Right ventricle myocardium inferior (tissue), 1 donor: Measurements from ENCODE around the gene ENG. TPM values are rescaled to one million over a fixed set of nuclear protein-coding genes. Genes with fewer than 3 reads are reported as not detected.
"Not testable (repeated sequence)": the region's sequence is repeated elsewhere in the genome, so short reads cannot be mapped to it uniquely, and the experiment has no call there.

Experiments
- ATAC-seq: fragments of 200-7000 bp; cut with Tn5 transposase; one replicate; pipeline ENCODE4 v1.9.1; 2020; ENCODE audit warnings: mild to moderate bottlenecking, moderate library complexity
- DNase-seq: peaks from one replicate; pipeline ENCODE4 v3.0.0; 2021; ENCODE audit errors: missing footprints
- intact Hi-C: fragments of 100-400 bp; cut with DNase I; formaldehyde crosslinking; loops from one replicate; pipeline ENCODE4 v1.11.0; 2022
- total RNA-seq: library from RNA; stranded (reverse); fragmentation: NEBNext Ultra II Directional; extraction: Animal tissue kit (Norgen Biotek cat#: 25700); gene quantifications from one replicate; pipeline ENCODE4 v1.2.1, GENCODE V29; 2021
- donor health status: DM: no; HTN: yes; CAD: no; lungs with severe emphysema.

Gene ENG
- total RNA-seq, 1 donor from 2014 or later, result 131 TPM

- intact Hi-C loops, DNase-seq, ATAC-seq: not testable (repeated sequence)
Measured at GRCh38 chr9:127881715-127882114, 27.3 kb upstream of the ENG start.

DNA sequence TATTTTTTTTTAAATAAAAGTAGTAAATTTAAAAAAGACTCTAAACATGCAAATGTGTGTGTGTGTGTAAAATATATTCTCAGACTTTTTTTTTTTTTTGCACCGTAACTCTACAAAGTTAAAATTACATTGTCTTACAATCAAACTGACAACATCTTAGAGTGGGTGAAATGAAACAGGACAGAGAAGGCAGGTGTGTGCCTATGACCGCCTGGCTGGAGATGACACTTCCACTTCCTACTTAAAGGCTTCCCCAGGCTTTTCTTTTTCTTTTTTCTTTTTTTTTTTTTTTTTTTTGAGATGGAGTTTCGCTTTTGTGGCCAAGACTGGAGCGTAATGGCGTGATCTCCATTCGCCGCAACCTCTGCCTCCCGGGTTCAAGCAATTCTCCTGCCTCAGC lies 25.7 kb upstream of the ENG start:
- ATAC-seq, result no peak
- intact Hi-C loops, result no loop called here

DNA sequence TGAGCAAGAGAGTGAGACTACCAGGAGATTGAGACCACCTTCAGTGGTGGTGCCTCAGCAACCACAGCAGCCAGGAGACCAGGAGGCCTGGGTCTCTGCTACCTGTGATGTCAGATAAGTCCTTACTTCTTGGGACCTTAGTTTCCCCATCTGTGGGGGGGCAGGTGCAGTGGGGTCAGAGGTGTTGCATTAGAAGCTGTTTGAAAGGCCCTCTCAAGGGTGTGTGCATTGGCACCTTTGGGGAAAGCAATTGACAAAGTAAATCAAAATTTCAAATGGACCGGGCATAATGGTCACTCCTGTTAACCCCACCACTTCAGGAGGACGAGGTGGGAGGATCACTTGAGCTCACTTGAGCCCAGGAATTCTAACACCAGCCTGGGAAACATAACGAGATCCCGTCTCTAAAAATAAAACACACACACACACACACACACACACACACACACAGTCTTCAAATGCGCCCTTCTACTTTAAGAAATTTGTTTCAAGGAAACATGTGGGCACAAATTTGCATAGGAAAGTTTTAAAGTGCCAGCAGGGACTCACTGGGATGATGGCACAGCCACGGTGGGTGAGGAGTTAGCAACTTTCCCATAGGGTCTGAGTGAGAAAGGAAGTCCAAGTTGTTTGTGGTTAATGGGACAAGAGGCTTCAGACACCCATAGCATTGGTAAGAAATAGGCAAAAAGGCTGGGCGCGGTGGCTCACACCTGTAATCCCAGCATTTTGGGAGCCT lies 24.4 kb upstream of the ENG start:
- DNase-seq (no peak), ATAC-seq (no peak)
- intact Hi-C loops, result loop anchor here (5.0 kb wide), 1 partner anchor 38 kb away; the partner anchor contains the start of gene ST6GALNAC4

More for the DNA sequence above, 25.7 kb upstream of the ENG start:
- no peak for DNase-seq

DNA sequence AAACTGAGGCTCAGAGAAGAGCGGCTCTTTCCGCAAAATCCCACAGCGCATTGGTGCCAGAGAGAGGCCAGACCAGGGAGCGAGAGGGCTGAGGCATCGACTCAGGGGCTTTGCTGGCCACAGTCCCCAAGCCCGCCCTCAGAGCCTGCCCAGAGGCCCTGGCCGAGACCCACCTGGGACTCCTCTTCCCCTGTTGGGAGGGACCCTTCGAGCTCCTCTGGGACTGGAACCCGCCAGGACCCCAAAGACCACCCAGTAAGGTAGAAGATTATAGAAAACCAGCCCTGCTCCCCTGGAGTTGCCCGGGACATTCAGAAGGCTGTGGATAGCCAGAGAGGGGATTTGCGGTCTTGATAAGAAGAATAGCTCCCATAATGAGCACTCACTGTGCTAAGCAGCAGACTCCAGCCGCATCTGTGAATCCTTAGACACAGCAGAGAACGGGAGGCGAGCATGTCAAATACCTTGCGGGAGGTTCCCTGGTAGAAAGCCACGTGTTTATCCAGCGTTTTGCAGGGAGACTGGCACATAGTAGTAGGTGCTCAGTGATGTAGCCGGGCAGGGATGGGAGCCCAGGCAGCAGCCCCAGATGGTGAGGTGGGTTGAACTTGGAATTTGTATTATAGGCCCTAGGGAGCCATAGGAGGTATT lies 23.7 kb upstream of the ENG start:
- intact Hi-C loops, result loop anchor here (5.0 kb wide), 1 partner anchor 39 kb away; the partner anchor contains the start of gene ST6GALNAC4
- ATAC-seq (no peak), DNase-seq (no peak)

DNA sequence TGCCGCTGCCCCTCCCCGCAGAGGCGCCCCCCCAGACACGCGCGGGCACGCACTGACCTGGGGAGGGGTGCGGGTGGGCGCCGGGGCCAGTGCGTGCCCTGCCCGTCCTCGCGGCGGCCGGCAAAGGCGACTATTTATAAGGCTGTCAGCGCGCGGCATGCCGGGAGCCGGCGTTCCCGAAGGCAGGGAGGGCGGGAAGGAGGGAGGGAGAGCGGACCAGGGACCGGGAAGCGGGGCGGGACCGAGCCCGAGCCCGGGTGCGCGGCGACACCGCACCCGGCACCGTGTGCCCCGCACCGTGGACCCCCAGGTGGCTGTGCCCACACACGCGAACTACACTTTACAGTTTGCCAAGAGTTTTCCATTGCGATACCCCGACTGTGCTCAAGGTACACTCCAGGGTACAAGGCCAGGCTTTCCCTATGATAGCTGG lies 23.1 kb upstream of the ENG start, which contains the start of gene AK1:
Gene AK1, minus strand, starts transcription at position 110 of the 433 bp plus-strand sequence. CDS start 3,058 bp downstream, outside the sequence.
- ATAC-seq, result peak; percentile 83
- intact Hi-C loops, result loop anchor here (5.0 kb wide), 1 partner anchor 40 kb away; the partner anchor contains the start of gene ST6GALNAC4
- peak; percentile 85 for DNase-seq

GRCh38 chr9:127876764-127877562 lies 22.5 kb upstream of the ENG start:
- DNase-seq, result no peak
- intact Hi-C loops, result loop anchor here (5.0 kb wide), 1 partner anchor 40 kb away; the partner anchor contains the start of gene ST6GALNAC4
- peak; percentile 46 for ATAC-seq

DNA sequence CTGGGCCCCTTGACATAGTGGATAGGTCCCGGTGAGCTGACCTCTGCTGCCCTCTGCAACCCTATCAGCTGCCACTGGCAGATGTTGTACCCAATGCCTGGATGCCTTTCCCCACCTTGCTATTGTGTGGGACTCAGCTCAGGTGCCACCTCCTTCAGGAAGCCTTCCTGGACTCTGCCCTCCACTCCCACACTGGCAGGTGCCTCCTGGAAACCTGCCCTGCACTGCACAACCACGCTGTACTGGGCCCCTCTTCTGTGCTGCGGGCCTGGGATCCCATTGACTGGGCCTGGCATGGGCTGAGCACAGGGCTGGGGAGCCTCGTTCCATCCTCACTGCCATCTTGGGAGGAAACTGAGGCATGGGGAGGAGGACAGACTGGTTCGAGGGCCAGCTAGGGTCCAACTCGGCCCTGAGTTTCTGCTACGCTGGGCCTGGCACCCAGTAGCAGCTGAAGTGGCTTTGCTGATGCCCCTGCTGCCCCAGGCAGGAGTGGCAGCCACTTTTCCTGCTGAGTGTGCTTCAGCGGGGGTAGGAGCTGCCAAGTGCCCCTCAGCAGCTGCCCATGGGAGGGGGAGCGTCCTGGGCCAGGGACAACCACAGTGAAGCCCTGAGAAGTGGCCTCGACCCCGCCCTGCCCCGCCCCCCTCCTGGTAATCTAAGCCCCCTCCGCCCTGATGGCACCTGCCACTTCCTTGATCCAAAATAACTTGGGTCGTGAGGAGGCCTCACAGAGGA lies 21.7 kb upstream of the ENG start:
- ATAC-seq (no peak), DNase-seq (no peak)
- intact Hi-C loops, result loop anchor here (5.0 kb wide), 1 partner anchor 41 kb away; the partner anchor contains the start of gene ST6GALNAC4

DNA sequence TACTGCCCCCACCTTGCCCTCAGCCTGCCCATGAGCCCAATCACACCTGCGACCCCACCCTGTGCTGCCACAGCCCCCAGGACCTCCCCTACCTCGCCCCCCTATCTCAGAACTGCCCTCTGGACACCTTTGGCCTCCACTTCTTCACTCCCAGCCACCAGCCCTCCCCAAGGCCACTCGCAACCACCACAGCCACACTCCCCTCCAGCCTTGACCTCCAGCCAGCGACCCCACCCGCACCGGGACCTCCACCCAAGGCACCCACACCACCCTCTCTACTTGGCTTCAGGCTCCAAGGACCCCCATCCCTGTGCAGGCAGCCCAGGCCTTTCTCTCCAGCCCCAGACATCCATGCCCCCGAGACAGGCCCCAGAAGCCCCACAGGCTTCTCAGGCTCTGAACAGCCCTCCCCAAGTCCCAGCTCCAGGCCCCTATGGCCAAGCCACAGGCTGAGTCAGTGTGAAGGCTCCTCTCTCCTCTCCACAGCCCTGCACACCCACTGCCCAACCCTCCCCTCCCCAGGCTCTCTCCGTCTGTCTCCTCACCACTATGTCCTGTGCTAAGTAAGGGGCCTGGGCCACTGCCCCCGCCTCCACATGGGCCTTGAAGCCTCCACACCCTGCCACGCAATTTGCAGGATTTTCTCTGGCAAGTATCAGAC lies 21.0 kb upstream of the ENG start:
- DNase-seq (no peak), ATAC-seq (no peak)
- intact Hi-C loops, result loop anchor here (5.0 kb wide), 1 partner anchor 42 kb away; the partner anchor contains the start of gene ST6GALNAC4

DNA sequence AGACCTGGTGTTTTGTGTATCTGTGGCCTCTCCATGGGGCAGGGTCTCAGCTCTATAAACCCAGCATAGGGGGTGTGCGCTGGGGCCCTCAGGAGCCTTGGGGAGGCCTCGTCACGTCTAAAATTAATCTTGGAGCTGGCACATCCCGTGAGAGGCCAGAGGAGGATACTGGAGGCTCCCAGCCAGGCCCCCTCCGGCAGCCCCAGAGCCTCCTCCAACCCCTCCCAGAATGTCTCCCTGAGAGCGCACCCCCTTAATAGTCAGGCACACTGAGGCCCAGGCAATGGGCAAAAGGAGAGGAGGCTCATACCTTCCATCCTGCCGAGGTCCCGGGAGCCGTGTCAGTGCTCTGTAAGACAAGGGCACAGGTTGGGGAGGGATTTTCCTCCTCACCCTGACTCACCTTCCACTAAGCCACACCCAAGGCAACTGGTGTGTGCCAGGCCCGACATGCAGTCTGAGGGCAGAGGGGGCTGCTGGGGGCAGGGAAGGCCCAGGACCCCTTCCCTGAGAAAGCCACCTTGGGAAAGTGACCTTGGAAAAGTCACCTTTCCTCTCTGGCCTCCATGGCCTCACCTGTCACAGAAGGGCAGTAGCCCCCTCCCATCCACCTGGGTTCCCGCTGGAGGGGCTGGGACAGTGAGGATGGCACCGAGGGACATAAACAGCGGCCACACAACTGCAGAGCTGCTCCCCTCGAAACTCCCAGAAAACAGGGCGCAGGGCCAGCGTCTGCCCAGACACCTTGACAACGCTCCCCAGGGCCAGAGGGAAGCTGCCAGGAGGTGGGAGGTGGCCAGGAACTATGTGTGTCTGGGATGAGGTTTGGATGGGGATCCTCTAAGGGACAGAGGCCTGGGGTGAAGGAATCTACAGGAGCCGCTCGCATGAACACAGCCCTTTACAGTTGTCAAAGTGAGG lies 20.1 kb upstream of the ENG start:
- intact Hi-C loops, result loop anchor here (5.0 kb wide), 1 partner anchor 43 kb away; the partner anchor contains the start of gene ST6GALNAC4
- ATAC-seq, result peak; percentile 0
- DNase-seq, result no peak

DNA sequence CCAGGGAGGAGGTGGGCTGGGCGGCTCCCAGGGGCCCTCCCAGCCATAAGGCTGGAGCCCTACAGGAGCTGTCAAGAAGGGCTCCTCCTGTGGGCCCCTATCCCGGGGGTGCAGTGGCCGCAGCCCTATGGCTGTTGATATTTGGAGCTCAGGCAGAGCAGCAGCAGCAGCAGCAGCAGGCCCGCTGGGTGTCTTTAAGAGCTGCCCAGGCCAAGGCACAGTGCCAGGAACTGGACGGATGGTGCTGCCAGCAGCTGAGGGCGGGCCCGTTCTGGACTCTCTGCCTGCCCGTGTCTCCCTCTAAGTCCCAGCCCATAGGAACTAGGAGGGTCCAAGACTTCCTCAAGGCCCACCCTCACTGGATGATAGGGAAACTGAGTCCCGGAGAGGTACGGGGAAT lies 19.4 kb upstream of the ENG start:
- intact Hi-C loops, result no loop called here
- ATAC-seq, result peak; percentile 44
- DNase-seq, result peak; percentile 88

- DNase-seq (no peak), ATAC-seq (no peak)
- intact Hi-C loops, result no loop called here
Measured at GRCh38 chr9:127873223-127873691, 18.8 kb upstream of the ENG start.

DNA sequence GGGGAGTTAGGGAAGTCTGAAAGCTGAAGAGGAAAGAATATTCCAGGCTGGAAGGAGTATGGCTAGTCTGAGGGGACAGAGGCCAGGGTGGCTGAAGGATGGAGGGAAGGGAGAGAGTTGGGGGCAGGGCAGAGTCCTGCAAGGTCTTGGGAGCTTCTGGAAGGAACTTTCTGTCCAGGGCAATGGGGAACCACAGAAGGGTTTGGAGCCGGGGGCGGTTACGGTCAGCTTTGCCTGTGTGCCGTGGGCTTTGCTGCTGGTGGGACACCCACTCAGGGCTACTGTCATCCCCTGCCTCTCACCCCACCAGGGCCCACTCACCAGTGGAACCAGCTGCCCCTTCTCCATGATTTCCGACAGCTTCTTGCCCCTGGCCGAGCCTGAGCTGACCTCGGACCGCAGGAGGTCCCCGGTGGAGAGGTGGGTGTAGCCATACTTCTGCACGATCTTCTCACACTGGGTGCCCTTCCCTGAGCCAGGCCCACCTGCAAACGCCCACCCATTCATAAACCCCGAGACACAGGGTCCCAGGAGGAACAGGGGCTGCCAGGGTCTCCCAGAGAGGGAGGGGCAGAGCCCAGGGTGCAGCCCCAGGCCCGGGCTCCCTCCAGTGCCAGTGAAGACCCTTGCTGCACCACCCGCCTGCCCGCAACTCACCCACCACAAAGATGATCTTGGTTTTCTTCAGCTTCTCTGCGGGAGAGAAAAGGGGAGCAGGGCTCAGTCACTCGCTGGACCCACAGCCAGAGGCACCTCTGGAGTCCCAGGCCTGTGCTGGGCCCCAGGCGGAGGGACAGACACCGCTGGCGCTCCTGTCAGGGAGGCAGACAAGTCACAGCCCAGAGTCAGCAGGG lies 18.1 kb upstream of the ENG start:
- intact Hi-C loops, result no loop called here
- DNase-seq (no peak), ATAC-seq (no peak)

GRCh38 chr9:127871531-127871930 lies 17.1 kb upstream of the ENG start:
- DNase-seq, result no peak
- intact Hi-C loops, result loop anchor here (2.0 kb wide), 2 partner anchors 43 to 85 kb away; partner anchors contain the start of gene CDK9
- no peak for ATAC-seq

GRCh38 chr9:127870887-127871286 lies 16.4 kb upstream of the ENG start:
- intact Hi-C loops, result loop anchor here (1.0 to 2.0 kb wide), 3 partner anchors 42 to 137 kb away; partner anchors contain the start of gene CDK9
- DNase-seq (no peak), ATAC-seq (no peak)

DNA sequence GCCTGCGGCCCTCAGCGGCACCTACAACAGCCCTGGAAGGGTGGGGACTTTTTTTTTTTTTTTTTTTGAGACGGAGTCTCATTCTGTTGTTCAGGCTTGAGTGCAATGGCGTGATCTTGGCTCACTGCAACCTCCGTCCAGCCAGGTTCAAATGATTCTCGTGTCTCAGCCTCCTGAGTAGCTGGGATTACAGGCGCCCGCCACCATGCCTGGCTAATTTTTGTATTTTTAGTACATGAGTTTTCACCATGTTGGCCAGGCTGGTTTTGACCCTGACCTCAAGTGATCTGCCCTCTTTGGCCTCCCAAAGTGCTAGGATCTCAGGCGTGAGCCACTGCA lies 15.7 kb upstream of the ENG start:
- ATAC-seq, DNase-seq: not testable (repeated sequence)
- intact Hi-C loops, result loop anchor here (1.0 to 2.0 kb wide), 3 partner anchors 41 to 136 kb away; partner anchors contain the start of gene CDK9
